ENCODE results near the gene WNT7A.

WNT7A gene

GRCh38 chr3:13824521-13825310 is 55.2 kb downstream of the WNT7A start:
- no peak overlapping the region for H3K4me3 ChIP-seq (ENCODE audit: low read depth, low read length)
- no peak for DNase-seq (ENCODE audit: low read depth)
- no peak for TF ChIP-seq CTCF (IDR thresholded peaks at IDR 0.05; ENCODE audit: control insufficient read depth, extremely low read depth, insufficient read depth)

GRCh38 chr3:13823692-13824091 is 56.2 kb downstream of the WNT7A start:
- no peak overlapping the region for H3K4me3 ChIP-seq (ENCODE audit: low read depth, low read length)
- no peak for DNase-seq (ENCODE audit: low read depth)
- no peak for TF ChIP-seq CTCF (IDR thresholded peaks at IDR 0.05; ENCODE audit: control insufficient read depth, extremely low read depth, insufficient read depth)

GRCh38 chr3:13822871-13823585 is 56.8 kb downstream of the WNT7A start:
- TF ChIP-seq CTCF (IDR thresholded peaks at IDR 0.05; ENCODE audit: control insufficient read depth, extremely low read depth, insufficient read depth): no peak
- no peak overlapping the region for H3K4me3 ChIP-seq (ENCODE audit: low read depth, low read length)
- no peak for DNase-seq (ENCODE audit: low read depth)

GRCh38 chr3:13822042-13822441 is 57.8 kb downstream of the WNT7A start:
- TF ChIP-seq CTCF (IDR thresholded peaks at IDR 0.05; ENCODE audit: control insufficient read depth, extremely low read depth, insufficient read depth): no peak
- H3K4me3 ChIP-seq (ENCODE audit: low read depth, low read length): no peak overlapping the region
- no peak for DNase-seq (ENCODE audit: low read depth)

- DNase-seq (ENCODE audit: low read depth): no peak
- no peak for TF ChIP-seq CTCF (IDR thresholded peaks at IDR 0.05; ENCODE audit: control insufficient read depth, extremely low read depth, insufficient read depth)
- H3K4me3 ChIP-seq (ENCODE audit: low read depth, low read length): no peak overlapping the region
Measured at GRCh38 chr3:13821126-13821525, 58.7 kb downstream of the WNT7A start.

- DNase-seq (ENCODE audit: low read depth): no peak
- H3K4me3 ChIP-seq (ENCODE audit: low read depth, low read length): no peak overlapping the region
- no peak for TF ChIP-seq CTCF (IDR thresholded peaks at IDR 0.05; ENCODE audit: control insufficient read depth, extremely low read depth, insufficient read depth)
Measured at GRCh38 chr3:13818919-13819318, 61.0 kb downstream of the WNT7A start.
